Measurements from ENCODE around the gene DUSP28. TPM values are rescaled to one million over a fixed set of nuclear protein-coding genes. Genes with fewer than 3 reads are reported as not detected.

The DUSP28 gene
- total RNA-seq, 2 donors from 2014 or later: 1.4 to 2.8 TPM

DNA sequence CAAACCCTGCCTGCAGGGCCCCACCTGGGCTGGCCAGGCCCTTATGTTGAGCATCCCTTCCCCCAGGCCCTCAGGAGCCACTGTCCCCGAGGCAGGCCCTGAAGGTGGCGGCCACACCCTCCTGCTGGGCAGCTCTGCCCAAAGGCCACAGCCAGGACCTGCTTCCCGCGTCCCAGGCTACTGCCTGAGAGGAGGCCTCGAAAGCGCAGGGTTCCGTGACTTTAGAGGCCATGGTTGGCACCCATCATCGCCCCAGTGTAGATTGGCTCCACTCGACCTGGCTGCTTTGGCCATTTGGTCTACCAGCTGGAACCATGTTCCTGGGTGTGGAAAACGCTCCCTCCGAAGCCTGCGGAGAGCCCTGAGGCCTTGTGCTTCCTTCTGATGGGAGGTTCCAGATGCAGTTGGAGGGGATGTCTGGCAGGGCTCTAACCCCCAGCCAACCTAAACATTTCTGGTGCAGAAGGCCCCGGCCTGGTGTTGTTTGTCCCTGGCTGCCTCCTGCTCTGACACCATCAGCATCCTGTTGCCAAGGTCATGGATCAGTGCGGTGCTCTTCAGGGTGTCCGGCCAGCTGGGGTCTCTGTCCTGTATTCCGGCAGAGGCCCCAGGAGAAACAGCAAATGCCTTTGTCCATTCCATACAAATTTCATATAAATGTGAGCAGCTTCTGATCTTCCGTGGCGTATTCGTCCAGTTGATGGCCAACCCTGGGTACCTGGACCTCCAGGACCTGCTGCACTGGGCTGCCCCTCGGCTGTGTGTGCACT, 41.1 kb downstream of the DUSP28 start:
- no peak overlapping the region for H3K27ac ChIP-seq (ENCODE audit: low read depth, low read length)
- no peak for DNase-seq
- H3K9me3 Mint-ChIP-seq: no peaks in the 10 kb centered on the region

DNA sequence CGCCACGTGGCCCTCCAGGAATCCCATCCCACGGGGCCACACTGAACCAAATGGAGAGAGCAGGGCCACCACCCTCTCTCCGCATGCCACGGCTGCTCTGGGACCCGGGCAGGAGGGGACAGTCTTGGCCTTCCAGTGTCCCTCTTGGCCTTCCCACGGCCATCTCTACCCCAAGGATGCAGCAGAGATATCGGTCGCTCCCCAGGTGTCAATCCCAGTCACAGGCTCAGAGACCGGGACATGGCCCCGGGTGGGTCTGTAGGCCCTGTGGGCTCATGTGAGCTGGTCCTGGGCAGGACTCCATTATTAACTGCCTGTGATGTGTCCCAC, 41.6 kb downstream of the DUSP28 start:
- H3K9me3 Mint-ChIP-seq: no peaks in the 10 kb centered on the region
- DNase-seq: no peak
- Histone ChIP-seq H3K27ac (ENCODE audit: low read depth, low read length) (no peak overlapping the region), H3K27me3 (ENCODE audit: control insufficient read depth, insufficient read depth, low read length, poor library complexity, severe bottlenecking) (no peaks in the 10 kb centered on the region), H3K4me1 (ENCODE audit: control insufficient read depth, insufficient read depth, low read length) (no peaks in the 10 kb centered on the region), H3K36me3 (ENCODE audit: control insufficient read depth, insufficient read depth, low read length) (peaks cover under 1% of the 10 kb centered on the region), H3K9me3 (ENCODE audit: control insufficient read depth, low read length) (no peaks in the 10 kb centered on the region), H3K9ac (ENCODE audit: extremely low read depth, low read length, poor library complexity, severe bottlenecking) (no peak overlapping the region), H3K4me3 (ENCODE audit: low read length) (no peak overlapping the region)
- no peak overlapping the region for H3K27ac Mint-ChIP-seq
- no peak overlapping the region for H3K4me3 Mint-ChIP-seq
- H3K4me1 Mint-ChIP-seq: no peaks in the 10 kb centered on the region
- 93 to 96% methylated on average over 5 to 11 of the region's 11 CpGs for WGBS, 2 experiments (ENCODE audit: insufficient coverage in 1 of 2, insufficient read length in 1 of 2)
- peaks cover 5% of the 10 kb centered on the region for H3K36me3 Mint-ChIP-seq (ENCODE audit: low read depth)
- TF ChIP-seq, protein P1, sequence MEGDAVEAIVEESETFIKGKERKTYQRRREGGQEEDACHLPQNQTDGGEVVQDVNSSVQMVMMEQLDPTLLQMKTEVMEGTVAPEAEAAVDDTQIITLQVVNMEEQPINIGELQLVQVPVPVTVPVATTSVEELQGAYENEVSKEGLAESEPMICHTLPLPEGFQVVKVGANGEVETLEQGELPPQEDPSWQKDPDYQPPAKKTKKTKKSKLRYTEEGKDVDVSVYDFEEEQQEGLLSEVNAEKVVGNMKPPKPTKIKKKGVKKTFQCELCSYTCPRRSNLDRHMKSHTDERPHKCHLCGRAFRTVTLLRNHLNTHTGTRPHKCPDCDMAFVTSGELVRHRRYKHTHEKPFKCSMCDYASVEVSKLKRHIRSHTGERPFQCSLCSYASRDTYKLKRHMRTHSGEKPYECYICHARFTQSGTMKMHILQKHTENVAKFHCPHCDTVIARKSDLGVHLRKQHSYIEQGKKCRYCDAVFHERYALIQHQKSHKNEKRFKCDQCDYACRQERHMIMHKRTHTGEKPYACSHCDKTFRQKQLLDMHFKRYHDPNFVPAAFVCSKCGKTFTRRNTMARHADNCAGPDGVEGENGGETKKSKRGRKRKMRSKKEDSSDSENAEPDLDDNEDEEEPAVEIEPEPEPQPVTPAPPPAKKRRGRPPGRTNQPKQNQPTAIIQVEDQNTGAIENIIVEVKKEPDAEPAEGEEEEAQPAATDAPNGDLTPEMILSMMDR (conservative IDR thresholded peaks at IDR 0.05): no peak
- H3K27me3 Mint-ChIP-seq (ENCODE audit: insufficient read depth): no peaks in the 10 kb centered on the region

More for the DNA sequence above, 41.1 kb downstream of the DUSP28 start:
- H3K27me3 ChIP-seq (ENCODE audit: control insufficient read depth, insufficient read depth, low read length, poor library complexity, severe bottlenecking): no peaks in the 10 kb centered on the region
- 90 to 93% methylated on average over 17 to 20 of the region's 20 CpGs for WGBS, 2 experiments (ENCODE audit: insufficient coverage in 1 of 2, insufficient read length in 1 of 2)
- H3K4me3 ChIP-seq (ENCODE audit: low read length): no peak overlapping the region
- peaks cover 6% of the 10 kb centered on the region for H3K36me3 ChIP-seq (ENCODE audit: control insufficient read depth, insufficient read depth, low read length)
- H3K9me3 ChIP-seq (ENCODE audit: control insufficient read depth, low read length): no peaks in the 10 kb centered on the region
- no peak overlapping the region for H3K9ac ChIP-seq (ENCODE audit: extremely low read depth, low read length, poor library complexity, severe bottlenecking)
- H3K27me3 Mint-ChIP-seq (ENCODE audit: insufficient read depth): no peaks in the 10 kb centered on the region
- no peaks in the 10 kb centered on the region for H3K4me1 Mint-ChIP-seq
- H3K4me1 ChIP-seq (ENCODE audit: control insufficient read depth, insufficient read depth, low read length): no peaks in the 10 kb centered on the region
- no peak overlapping the region for H3K4me3 Mint-ChIP-seq
- TF ChIP-seq, protein P1 (conservative IDR thresholded peaks at IDR 0.05): no peak
- no peak overlapping the region for H3K27ac Mint-ChIP-seq
- H3K36me3 Mint-ChIP-seq (ENCODE audit: low read depth): peaks cover 5% of the 10 kb centered on the region

DNA sequence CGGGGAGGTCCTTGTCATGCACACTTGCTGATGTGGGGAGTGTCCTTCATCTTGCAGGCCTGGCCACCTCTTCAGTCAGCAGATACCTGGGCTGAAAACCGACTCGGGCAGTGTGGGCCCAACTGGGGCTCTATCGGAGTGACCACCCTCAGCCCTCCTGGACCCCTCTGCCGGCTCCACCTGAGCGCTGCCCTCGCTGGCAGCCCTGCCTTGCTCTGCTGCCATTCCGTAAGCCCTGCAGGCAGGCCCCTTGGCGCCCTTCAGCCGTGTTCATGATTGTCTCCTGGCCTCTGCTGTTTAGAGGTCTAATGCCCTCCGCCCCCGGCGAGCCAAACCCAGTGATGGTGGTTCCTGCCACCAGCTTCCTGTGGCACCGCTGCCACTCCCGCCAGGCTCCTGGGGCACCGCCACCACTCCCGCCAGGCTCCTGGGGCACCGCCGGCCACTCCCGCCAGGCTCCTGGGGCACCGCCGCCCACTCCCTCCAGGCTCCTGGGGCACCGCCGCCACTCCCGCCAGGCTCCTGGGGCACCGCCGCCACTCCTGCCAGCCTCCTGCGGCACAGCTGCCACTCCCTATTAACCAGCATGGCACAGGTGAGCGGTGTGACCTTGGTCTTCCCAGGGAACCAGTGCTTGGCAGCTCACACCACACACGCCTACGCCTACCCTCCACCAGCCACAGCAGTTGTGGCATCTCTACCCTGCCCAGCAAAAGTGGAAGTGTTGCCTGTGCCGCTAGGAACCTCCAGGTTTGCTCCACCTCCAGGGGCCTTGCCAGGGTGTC, 42.3 kb downstream of the DUSP28 start:
- Histone ChIP-seq H3K9me3 (ENCODE audit: control insufficient read depth, low read length) (no peaks in the 10 kb centered on the region), H3K4me3 (ENCODE audit: low read length) (no peak overlapping the region), H3K36me3 (ENCODE audit: control insufficient read depth, insufficient read depth, low read length) (no peaks in the 10 kb centered on the region), H3K4me1 (ENCODE audit: control insufficient read depth, insufficient read depth, low read length) (no peaks in the 10 kb centered on the region), H3K9ac (ENCODE audit: extremely low read depth, low read length, poor library complexity, severe bottlenecking) (no peak overlapping the region), H3K27me3 (ENCODE audit: control insufficient read depth, insufficient read depth, low read length, poor library complexity, severe bottlenecking) (no peaks in the 10 kb centered on the region), H3K27ac (ENCODE audit: low read depth, low read length) (no peak overlapping the region)
- DNase-seq: no peak
- Mint-ChIP-seq H3K36me3 (ENCODE audit: low read depth) (peaks cover 5% of the 10 kb centered on the region), H3K9me3 (no peaks in the 10 kb centered on the region), H3K27me3 (ENCODE audit: insufficient read depth) (no peaks in the 10 kb centered on the region), H3K4me3 (no peak overlapping the region), H3K4me1 (no peaks in the 10 kb centered on the region), H3K27ac (no peak overlapping the region)
- TF ChIP-seq, protein P1 (conservative IDR thresholded peaks at IDR 0.05): no peak
- WGBS, 2 experiments (ENCODE audit: insufficient coverage in 1 of 2, insufficient read length in 1 of 2): 89 to 96% methylated on average over 19 to 32 of the region's 32 CpGs

All from endodermal cell (in vitro differentiated cells).